Uterus (tissue), 2 donors: Measurements from ENCODE around the gene RUNX1.

Experiments
- CTCF ChIP-seq, 4 experiments: fragments of 200-600 bp in 2 of 4; fragments of 450-650 bp in 2 of 4; sonication (generic) in 2 of 4; IDR thresholded peaks; one replicate each; pipeline ENCODE4 v1.5.1; 2016 to 2019; ENCODE audit warnings: antibody characterized with exemption in 4 of 4, mild to moderate bottlenecking in 2 of 4, moderate library complexity in 1 of 4
- POLR2A ChIP-seq, 2 donors: fragments of 450-650 bp; IDR thresholded peaks; one replicate each; pipeline ENCODE4 v1.6.1; 2016; ENCODE audit warnings: antibody characterized with exemption in 2 of 2, mild to moderate bottlenecking in 1 of 2, moderate library complexity in 1 of 2

GRCh38 chr21:34962136-34962535 is 87.0 kb downstream of the RUNX1 start:
- TF ChIP-seq POLR2A (IDR thresholded peaks at IDR 0.05), result no peak
- no peak for TF ChIP-seq CTCF (IDR thresholded peaks at IDR 0.05)
